Forelimb muscle (tissue), 1 donor: ENCODE measurements around the gene FOLR1. TPM values are rescaled to one million over a fixed set of nuclear protein-coding genes. Genes with fewer than 3 reads are reported as not detected.

Experiments used
- DNase-seq: peaks from one replicate; pipeline ENCODE4 v3.0.0-alpha.2; 2013; ENCODE audit warnings: low read depth
- polyA plus RNA-seq: library from polyadenylated mRNA; unstranded; fragments of 120-200 nt; gene quantifications from one replicate; pipeline ENCODE4 v1.2.1, GENCODE V29; 2013; ENCODE audit not compliant: insufficient read length

Gene FOLR1
- polyA plus RNA-seq, 1 donor = 4.1 TPM

GRCh38 chr11:72223615-72224563 lies 31.9 kb downstream of the FOLR1 start:
- DNase-seq = no peak

GRCh38 chr11:72224564-72225410 lies 32.8 kb downstream of the FOLR1 start, which contains the start of gene INPPL1:
TSS of gene INPPL1 (plus strand) at chr11:72224767. CDS start at chr11:72224985, 218 bp downstream.
- DNase-seq = no peak

- DNase-seq = no peak
Observed at GRCh38 chr11:72225411-72225951, 33.5 kb downstream of the FOLR1 start.

GRCh38 chr11:72226701-72227100 lies 34.8 kb downstream of the FOLR1 start:
- DNase-seq = no peak

- DNase-seq = no peak
Observed at GRCh38 chr11:72227316-72228228, 35.6 kb downstream of the FOLR1 start.

- no peak for DNase-seq
Observed at GRCh38 chr11:72228229-72228843, 36.4 kb downstream of the FOLR1 start.

GRCh38 chr11:72228844-72229231 lies 36.9 kb downstream of the FOLR1 start:
- DNase-seq = no peak

- no peak for DNase-seq
Observed at GRCh38 chr11:72229336-72229924, 37.5 kb downstream of the FOLR1 start.

GRCh38 chr11:72229925-72230763 lies 38.2 kb downstream of the FOLR1 start:
- no peak for DNase-seq

GRCh38 chr11:72230764-72231365 lies 38.9 kb downstream of the FOLR1 start:
- no peak for DNase-seq

GRCh38 chr11:72231396-72232259 lies 39.7 kb downstream of the FOLR1 start:
- no peak for DNase-seq

- DNase-seq = no peak
Observed at GRCh38 chr11:72232260-72233055, 40.5 kb downstream of the FOLR1 start.

- DNase-seq = no peak
Observed at GRCh38 chr11:72233056-72233772, 41.3 kb downstream of the FOLR1 start.

GRCh38 chr11:72233773-72234513 lies 42.0 kb downstream of the FOLR1 start:
- no peak for DNase-seq

GRCh38 chr11:72234514-72234830 lies 42.5 kb downstream of the FOLR1 start:
- no peak for DNase-seq

GRCh38 chr11:72234920-72235319 lies 43.0 kb downstream of the FOLR1 start:
- DNase-seq = no peak
